DND-41 (cell line): ENCODE data around the gene LNX1.

Source experiments
- EZH2 ChIP-seq: IDR thresholded peaks from 3 replicates; pipeline ENCODE4 v1.6.1; 2012; ENCODE audit warnings: borderline replicate concordance, low read depth, mild to moderate bottlenecking, moderate library complexity, low read length, inconsistent platforms; ENCODE audit not compliant: severe bottlenecking
- TF ChIP-seq, protein P1 (sequence below): IDR thresholded peaks from 2 replicates; pipeline ENCODE4 v1.5.1; 2012; ENCODE audit warnings: borderline replicate concordance, low read length, moderate library complexity, mild to moderate bottlenecking; ENCODE audit not compliant: poor library complexity, severe bottlenecking; ENCODE audit errors: extremely low read depth

DNA sequence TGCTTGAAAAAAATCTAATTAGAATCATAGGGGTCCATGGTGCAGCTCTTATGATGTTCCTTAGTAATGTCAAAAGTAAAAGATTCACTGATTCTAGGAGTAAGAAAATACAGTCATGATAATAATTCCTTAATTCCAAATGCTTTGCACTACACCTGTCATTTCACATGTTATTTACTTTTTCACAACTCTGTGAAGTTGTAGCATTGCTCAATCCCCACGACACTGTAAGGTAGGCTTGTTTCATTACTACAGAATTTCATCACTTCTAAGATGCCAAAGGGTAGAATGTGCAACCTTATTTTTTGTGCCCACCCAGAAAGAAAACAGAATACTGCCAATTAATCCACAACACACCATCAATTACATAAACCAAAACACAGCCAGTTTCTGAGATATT is 46.1 kb upstream of the LNX1 start:
- TF ChIP-seq EZH2 = no peak
- TF ChIP-seq, protein P1, sequence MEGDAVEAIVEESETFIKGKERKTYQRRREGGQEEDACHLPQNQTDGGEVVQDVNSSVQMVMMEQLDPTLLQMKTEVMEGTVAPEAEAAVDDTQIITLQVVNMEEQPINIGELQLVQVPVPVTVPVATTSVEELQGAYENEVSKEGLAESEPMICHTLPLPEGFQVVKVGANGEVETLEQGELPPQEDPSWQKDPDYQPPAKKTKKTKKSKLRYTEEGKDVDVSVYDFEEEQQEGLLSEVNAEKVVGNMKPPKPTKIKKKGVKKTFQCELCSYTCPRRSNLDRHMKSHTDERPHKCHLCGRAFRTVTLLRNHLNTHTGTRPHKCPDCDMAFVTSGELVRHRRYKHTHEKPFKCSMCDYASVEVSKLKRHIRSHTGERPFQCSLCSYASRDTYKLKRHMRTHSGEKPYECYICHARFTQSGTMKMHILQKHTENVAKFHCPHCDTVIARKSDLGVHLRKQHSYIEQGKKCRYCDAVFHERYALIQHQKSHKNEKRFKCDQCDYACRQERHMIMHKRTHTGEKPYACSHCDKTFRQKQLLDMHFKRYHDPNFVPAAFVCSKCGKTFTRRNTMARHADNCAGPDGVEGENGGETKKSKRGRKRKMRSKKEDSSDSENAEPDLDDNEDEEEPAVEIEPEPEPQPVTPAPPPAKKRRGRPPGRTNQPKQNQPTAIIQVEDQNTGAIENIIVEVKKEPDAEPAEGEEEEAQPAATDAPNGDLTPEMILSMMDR = no peak
